HS-5 (cell line): ENCODE measurements around the gene PDGFRA.
A peak's percentile ranks its signal among the peaks of the same experiment; 100 is the strongest.

Experiments
- DNase-seq: peaks from one replicate; pipeline ENCODE4 v3.0.0-alpha.2; 2012; ENCODE audit warnings: low read depth

The PDGFRA gene

DNA sequence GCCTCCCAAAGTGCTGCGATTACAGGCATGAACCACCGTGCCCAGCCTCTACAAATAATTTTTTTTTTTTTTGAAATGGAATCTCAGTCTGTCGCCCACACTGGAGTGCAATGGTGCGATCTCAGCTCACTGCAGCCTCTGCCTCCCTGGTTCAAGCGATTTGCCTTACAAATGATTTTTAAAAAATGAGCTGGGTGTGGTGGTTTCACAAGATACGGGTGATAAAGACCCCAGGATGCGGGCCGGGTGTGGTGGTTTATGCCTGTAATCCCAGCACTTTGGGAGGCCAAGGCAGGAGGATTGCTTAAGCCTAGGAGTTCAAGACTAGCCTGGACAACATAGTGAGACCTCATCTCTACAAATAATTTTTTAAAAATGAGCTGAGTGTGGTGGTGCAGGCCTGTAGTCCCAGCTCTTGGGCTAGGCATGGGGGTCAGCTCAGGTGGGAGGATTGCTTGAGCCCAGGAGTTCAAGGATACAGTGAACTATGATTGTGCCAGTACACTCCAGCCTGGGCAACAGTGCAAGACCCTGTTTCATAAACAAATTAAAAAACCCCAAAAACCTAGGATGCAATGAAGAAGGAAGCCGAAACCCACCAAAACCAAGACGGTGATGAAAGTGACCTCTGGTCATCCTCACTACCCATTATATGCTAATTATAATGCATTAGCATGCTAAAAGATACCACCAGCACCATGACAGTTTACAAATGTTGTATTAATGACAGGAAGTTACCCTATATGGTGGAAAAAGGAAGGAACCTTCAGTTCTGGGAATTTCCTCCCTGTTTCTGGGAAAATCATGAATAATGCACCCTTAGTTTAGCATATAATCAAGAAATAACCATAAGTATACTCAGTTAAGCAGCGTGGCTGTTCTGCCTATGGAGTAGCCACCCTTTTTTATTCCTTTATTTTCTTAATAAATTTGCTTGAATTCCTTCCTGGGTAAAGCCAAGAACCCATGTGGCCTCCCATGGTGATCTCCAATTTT lies 27.7 kb downstream of the PDGFRA start:
- DNase-seq, result no peak

DNA sequence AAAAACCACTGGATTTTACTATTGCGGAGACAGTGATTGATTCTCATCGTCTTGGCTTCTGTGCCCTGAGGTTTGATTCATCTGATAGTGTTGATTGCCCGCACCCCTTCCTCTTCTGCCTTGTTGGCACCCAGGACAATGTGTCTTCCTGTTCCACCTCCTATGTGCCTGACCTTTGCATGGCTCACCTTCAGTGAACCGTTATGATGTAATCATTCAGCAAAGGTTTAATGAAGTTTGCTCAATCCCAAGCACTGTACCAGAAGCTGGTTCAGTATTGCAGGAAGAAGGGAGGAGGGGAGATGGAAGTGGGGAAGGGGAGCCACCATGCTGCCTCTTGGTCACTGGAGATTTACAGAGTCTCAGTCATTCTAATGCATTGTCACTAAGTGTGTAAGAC lies 36.3 kb downstream of the PDGFRA start:
- DNase-seq, result no peak

DNA sequence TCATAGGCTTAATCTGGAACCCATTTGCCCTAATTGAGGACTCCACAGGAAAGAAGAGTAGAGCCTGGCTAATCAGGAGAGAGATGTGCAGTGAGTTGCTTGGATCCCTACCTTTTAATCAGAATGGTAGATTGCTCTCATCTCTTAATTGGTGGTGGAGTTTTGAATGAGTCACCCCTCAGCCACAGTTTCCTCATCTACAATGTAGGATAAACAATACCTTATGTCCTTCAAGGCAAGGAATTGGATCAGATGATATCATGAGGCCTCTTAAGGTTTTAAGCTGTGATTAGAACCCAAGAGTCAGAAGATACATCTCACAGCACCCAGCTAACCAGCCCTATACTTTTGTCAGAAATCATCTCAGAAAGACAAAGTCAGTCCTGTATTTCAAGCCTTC lies 39.1 kb downstream of the PDGFRA start:
- no peak for DNase-seq

DNA sequence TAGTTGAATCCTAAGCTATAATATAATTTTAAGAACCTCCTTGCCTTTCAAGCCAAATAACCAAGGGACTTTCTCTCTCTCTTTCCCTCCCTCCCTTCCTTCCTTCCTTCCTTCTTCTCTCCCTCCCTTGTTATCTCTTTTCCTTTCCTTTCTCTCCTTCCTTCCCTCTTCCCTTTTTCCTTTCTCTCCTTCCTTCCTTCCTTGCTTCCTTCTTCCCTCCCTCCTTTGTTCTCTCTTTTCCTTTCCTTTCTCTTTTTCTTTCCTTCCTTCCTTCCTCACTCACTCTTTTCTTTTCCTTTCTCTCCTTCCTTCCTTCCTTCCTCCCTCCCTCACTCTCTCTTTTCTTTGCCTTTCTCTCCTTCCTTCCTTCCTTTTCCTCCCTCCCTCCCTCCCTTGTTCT lies 42.4 kb downstream of the PDGFRA start:
- DNase-seq, result no peak

DNA sequence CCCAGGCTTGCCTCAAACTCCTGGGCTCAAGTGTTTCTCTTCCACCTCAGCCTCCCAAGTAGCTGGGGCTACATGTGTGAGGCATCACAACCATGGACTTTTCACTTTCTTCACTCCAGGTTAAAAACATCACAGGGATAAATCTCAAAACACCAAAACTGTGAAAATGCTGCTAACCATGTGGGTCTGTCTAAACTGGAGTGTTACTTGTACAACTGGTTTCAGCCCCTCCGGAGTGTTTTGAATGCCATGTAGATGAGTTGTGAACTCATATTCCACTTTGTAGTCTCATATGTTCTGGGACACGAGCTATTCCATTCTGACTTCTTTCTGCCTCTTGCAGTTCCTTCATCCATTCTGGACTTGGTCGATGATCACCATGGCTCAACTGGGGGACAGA lies 43.0 kb downstream of the PDGFRA start:
- no peak for DNase-seq

DNA sequence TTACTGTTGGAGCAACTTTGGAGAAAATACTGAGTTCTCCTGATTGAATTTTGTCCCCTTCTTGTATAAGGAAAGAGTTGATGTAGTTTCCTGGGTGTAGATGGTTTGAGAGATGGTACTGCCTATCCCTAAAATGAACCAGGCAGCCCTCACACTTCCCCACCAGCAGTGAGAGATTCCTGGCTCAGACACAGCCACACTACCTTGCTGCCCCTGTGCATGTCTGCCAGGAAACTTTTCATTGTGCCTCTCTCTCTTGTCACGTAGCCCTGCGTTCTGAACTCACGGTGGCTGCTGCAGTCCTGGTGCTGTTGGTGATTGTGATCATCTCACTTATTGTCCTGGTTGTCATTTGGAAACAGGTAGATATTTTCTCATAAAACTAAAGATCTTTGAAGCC lies 45.2 kb downstream of the PDGFRA start:
- no peak for DNase-seq

DNA sequence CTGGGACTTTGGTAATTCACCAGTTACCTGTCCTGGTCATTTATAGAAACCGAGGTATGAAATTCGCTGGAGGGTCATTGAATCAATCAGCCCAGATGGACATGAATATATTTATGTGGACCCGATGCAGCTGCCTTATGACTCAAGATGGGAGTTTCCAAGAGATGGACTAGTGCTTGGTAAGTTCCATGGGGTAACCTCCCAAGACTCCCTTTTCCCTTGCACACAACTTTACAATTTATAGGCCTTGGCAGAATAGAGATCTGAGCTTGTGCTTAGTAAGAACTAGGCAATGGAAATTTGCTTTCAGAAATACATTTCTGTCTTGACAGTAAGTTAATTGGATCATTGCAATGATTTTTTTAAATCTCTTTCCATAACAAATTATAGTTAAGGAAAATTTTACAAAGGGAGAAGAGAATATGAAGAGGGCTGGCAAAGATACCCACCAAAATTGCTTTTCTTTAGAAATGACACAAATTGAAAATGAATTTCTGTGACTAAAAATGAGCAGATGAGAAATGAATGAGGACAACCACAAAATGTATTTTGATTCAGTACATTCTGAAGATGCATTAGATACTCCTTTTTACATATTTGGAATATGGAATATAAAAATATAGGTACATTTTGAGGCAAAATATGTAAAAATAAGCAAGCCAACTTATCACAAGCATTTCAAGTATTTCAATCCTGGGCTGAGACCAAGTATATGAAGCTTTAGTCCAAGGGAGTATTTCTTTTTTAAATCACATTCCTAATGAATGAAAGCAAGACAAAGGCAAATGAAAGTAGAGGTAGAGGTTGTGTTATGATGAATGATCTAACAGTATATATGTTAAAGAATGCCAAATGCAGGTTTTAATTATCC lies 45.9 kb downstream of the PDGFRA start:
- no peak for DNase-seq

DNA sequence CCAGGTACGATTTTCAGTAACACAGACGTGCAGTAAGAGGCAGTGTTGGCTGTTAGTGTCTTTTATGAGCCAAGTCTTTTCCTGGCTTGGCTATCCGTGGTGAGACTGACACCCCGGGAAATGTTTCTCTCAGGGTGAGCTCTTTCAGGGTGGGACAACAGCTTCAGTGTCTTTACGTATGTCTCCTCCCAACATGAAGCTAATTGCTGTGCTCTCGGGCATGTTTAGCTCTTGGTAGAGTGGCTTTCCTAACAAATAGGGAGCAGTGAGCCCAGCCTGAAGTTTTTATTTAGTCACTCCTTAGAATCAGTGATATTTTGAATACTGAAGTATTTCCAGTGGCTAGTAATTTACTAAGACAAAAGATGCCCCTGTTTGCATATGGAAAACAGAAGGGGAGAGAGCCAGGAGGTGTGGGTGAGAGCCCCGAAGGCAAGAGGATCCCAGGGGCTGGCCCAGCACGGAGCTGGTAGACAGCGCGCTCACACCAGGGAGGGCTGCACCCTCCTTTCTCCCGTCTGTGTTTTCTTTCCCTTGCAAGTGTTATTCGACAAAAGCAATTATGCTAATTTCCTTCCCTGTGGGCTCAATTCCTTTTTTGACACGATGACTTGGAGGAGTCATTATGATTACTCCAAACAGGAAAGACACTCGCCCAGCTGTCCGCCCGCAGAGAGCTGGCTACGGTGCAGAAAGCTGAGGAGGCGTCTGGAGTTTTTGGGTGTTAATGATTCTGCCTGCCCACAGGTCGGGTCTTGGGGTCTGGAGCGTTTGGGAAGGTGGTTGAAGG lies 47.7 kb downstream of the PDGFRA start:
- no peak for DNase-seq

DNA sequence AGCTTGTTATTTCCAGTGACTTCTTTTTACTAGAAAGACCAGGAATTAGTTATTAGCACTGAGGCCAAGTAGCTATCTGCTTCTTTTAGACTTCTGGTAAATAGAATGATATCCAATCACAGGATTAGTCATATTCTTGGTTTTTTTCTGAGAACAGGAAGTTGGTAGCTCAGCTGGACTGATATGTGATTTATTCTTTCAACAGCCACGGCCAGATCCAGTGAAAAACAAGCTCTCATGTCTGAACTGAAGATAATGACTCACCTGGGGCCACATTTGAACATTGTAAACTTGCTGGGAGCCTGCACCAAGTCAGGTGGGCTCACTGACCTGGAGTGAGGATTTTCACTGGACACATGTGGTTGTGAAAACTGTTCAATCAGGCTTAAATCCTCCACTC lies 48.6 kb downstream of the PDGFRA start:
- peak; percentile 37 for DNase-seq

DNA sequence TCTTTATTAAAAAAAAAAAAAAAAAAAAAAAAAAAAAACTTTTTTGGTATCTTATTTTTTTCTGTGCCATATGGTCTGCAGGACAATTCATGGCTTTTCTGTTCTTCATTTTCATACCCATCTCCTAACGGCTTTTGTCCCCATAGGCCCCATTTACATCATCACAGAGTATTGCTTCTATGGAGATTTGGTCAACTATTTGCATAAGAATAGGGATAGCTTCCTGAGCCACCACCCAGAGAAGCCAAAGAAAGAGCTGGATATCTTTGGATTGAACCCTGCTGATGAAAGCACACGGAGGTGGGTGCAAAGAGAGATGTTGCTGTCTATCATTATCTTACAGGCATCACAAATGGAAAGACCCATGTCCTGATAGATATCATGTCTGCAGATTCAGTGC lies 49.1 kb downstream of the PDGFRA start:
- DNase-seq, result no peak

DNA sequence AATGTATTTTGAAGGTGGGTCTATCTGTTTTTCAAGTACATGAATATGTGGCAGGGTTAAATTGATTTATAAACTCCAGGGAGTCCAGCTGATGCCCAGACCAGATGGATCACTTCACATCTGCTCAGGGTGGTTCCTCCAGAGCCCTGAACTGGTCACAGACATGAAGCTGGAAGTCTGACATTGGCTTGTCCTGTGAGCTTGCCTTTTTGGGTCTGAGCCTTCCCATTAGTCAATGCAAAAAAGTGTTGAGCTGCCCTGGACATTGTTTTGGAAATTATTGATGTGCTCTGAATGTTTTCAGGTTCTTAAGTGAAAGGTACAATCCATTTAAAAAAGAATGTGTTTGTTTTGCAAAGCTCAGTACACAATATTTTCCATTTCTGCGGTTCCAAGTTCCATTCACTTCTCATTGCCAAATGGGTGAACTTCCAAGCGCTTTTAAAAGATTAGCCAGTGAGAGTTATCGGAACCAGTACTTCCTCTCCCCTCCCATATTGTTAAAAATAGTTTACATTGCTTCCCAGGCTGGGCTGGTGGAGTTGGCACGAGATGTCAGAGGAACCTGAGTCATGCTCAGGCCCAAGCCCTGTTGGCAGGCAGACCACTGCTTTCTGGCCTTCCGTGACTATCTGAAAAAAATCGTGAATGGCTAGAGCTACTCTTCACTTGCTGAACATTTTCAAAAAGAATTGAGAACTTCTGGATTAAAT lies 52.1 kb downstream of the PDGFRA start:
- peak; percentile 67 for DNase-seq

DNA sequence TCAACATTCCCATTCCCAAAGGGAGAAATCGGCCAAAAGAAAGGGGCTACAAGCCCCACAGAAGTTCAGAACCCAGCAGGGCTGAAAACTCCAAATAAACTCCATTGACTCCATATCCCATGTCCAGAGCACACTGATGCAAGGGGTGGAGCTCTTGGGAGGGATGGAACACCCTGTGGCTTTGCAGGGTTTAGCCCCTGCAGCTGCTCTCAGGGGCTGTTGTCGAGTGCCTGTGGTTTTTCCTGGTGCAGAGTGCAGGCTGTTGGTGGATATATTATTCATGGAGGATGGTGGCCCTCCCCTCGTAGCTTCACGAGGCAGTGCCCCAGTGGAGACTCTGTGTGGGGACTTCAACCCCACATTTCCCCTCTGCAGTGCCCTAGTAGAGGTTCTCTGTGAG lies 53.7 kb downstream of the PDGFRA start:
- DNase-seq, result no peak

DNA sequence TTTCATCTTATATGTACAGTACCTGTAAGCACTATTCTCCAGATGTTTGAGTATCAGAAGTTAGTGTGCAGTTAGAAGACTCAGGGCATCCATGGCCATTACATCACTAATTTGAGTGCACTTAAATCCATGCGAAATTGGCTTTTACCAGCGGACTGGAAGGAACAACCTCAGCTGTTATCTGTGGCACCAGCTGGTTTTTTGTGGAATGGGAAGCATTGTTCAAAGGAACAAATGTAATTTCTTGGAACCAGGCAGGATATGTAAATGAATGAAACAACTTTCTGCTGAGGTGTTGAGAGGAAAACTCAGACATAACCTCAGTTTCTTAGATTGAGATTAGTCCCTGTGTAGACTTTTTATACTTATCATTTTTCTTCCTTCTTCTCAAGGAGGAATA lies 60.2 kb downstream of the PDGFRA start:
- DNase-seq, result no peak

DNA sequence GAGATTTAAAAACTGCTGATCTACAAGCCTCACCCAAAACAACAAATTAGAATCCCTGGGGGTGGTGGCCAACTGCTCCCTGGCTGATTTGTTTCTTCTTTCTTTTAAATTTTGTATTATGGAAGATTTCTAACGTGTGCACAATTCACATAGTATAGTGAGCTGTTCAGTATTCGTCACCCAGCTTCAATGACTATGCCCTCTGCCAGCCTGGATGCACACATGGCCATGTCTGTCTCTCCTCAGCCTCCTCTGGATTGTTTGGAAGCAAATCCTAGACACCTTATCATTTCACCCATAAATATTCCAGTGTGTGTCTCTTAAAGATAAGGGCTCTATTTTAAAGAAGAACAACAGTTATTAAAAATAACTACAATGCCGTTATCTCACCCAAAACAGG lies 61.9 kb downstream of the PDGFRA start:
- DNase-seq, result no peak

DNA sequence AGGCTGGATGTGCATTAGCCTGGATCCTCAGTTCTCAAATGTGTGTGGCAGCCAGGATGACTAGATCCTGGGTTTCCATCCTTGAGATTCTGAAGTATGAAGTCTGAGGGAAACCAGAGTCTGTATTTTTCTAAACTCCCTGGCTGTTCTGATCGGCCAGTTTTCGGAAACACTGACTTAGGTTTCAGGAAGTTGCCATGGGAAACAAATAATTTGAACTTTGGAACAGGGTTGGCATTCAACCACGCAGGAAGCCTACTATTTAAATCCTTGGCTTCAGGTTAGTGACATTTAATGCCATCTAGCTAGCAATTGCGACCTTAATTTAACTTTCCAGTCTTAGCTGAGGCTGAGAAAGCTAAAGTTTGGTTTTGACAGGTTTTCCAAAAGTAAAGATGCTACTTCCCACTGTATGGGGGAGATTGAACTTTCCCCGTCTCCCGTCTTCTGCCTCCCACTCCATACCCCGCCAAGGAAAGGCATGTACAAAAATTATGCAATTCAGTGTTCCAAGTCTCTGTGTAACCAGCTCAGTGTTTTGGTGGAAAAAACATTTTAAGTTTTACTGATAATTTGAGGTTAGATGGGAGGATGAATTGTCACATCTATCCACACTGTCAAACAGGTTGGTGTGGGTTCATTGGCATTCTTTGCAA lies 67.6 kb downstream of the PDGFRA start:
- no peak for DNase-seq

DNA sequence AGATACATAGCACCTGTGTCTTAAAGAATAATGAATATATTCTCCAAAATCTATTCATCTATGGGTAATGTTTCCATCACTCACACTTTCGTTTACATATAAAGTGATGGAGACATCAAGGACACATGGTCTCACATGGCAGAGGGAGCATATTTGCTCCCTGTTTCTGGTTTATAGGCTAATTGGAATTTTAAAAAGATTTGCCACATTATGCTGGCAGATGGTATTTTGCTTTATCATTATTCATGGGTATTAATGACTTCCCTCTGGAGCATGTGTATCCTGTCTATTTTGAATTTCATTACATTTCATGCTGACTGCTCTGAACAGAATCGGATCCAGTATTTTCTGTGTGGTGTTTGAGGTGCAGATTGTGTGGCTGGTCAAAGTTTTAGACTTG lies 79.0 kb downstream of the PDGFRA start:
- DNase-seq, result no peak

DNA sequence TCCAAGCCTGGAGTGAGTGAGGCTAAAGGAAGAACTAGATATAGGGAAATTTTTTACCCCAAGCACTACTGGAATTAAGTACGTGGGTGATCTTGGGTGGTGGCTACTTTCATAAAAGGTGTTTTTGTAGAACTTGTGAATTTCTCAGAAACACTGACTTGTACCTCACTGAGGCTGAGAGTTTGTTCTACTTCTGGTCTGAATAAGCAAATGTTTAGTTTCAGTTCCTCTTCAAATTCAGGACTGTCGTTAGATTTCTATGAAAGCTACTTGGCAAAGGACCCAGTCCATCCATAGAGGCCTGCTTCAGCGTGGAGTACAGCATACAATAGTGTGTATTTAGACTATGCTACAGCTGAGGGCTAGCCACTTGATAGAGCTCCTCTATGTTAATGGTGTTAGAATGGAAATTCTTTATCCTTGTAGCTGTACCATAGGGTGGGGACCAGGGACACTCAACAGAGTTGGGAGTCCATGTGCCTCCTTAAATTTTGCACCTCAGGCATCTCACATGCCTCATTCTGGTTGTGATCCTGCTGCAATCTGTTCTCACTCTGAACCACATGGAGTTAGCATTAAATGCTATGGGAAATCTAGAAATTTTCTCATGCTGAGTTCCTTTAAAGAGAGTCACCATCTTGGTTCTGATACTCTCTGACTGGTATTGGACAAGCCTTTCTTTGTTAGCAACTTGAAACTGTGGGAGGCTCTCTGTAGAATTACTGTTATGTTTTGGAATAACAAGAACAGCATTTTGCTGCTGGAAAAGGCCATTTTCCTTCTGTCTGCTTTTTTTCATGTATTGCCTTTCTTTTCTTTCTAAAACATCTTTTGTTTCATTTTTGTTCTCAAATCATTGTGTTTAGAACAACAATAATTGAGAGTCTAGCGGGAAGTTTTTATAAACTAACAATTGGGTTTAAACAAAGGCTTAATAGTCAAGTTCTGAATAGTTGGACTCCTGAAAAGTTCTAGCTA lies 86.8 kb downstream of the PDGFRA start:
- DNase-seq, result no peak

DNA sequence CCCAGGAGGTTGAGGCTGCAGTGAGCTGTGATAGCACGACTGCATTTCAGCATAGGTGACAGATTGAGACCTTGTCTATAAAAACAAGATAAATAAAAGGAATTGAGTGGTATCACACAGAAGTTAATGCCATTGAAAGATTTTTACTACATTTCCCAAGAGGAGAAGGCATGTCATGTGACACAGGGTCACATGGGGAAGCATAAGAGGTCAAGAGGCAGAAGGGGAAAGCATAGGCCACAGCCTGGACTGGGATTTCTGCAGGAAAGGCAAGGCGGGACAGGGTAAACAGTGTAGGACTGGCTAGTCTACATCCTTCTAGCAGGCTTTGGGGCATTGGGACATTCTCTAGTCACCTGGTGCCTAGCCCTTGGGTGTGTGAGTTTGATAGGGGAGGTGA lies 88.6 kb downstream of the PDGFRA start:
- no peak for DNase-seq

DNA sequence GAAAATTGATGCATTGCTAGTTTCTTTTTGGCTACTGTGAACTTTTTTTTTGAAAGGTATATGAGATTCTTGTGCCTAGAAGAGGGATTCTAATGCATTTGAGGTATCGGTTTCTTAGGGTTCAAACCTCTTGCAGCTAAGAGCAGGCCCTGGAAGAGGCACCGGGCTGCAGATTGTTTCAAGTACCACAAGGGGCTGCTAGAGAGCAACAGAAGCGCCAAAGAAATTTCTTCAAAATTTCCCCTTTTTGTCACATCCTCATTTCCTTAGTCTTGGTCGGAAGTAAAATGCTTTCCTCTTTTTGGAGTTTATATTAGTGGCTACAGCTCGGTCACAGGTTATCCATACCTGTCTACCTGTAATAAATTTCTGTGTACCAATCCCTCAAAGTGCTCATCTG lies 89.8 kb downstream of the PDGFRA start:
- DNase-seq, result peak; percentile 2
